OCI-LY1 (cell line): Measurements from ENCODE around the gene LIN28B.

Source experiments
- CTCF ChIP-seq: fragments of 200-600 bp; sonication (generic), shearing (Covaris generic); IDR thresholded peaks from 2 replicates; pipeline ENCODE4 v1.5.1; 2017; ENCODE audit warnings: mild to moderate bottlenecking, antibody characterized with exemption, low read length, moderate library complexity, mixed read lengths
- EZH2 ChIP-seq: fragments of 200-600 bp; sonication (generic), shearing (Covaris generic); IDR thresholded peaks from 2 replicates; pipeline ENCODE4 v1.8.0; 2017; ENCODE audit warnings: borderline replicate concordance, mixed run types, mild to moderate bottlenecking, antibody characterized with exemption, low read length, moderate library complexity, mixed read lengths

DNA sequence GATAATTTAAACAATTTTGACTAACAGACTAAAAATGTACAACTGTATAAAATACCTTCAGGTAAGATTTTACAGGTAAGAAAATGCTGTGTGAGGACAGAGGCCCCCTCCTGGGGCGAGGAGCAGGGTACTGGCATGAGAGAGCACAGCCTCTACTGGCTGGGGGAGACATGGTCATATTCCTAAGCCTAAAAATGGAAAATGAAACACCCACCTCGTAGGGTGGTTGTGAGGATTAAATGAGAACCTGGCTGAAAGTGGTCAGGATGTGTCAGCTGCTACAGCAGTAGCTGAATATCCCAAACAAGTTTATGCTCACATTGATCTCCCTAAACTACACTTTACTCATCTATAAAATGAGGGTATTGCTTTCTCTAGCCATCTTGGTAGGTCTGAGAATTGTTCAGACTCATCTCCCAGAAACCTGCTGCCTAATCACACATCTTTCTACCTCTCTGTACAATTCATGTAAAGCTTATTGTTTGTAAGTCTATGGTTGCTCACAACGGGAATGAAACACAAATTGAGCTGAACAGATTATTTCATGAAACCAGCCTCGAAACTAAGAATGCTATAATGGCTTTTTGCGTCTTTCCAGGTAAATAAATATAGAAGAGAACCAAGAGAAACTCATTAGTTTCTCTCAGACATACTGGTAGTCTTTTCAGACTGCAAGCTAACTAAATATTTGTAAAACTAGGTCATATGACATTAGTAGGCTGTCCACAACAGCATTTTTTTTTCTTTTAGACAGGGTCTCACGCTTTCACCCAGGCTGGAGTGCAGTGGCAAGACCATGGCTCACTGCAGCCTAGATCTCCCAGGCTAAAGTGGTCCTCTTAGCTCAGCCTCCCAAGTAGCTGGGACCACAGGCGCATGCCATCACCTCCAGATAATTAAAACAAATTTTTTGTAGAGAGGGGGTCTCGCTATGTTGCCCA is 153.3 kb downstream of the LIN28B start:
- TF ChIP-seq CTCF (no peak), EZH2 (no peak)
